ENCODE results near the gene MRTFA.
"Not testable (repeated sequence)": the region's sequence is repeated elsewhere in the genome, so short reads cannot be mapped to it uniquely, and the experiment has no call there.

The MRTFA gene

DNA sequence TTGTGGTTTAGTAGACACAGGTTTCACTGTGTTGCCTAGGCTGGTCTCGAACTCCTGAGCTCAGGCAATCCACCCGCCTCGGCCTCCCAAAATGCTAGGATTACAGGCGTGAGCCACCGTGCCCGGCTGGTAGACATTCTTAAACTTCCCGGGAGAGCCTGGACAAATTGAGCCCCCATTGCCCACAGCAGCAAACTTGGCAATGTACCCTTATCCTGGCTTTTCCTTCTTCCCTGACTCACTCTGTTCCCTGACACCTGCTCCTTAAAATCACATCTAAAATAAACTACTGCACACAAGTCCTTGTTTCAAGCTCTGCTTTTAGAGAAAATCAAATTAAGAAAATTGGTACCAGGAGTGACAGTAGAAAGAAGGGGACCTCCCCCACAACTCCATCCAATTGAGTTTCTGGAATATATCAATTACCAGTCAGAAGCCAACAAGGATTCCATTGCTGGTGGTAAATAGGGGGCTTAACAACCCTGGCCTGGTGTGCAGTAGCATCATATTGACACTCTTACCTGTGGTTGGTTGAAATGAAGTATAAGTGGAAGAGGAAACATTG, 35.4 kb upstream of the MRTFA start:
- no peak overlapping the region for H3K27ac ChIP-seq (ENCODE audit: low read depth, low read length)
- no peak overlapping the region for H3K9ac ChIP-seq (ENCODE audit: low read length)
- no peaks in the 10 kb centered on the region for H3K27me3 ChIP-seq (ENCODE audit: control insufficient read depth, insufficient read depth, low read length)
- H3K4me3 ChIP-seq (ENCODE audit: low read length): no peak overlapping the region
- no peaks in the 10 kb centered on the region for H3K4me1 ChIP-seq (ENCODE audit: control insufficient read depth, insufficient read depth, low read length)
- no peaks in the 10 kb centered on the region for H3K36me3 ChIP-seq (ENCODE audit: control insufficient read depth, insufficient read depth, low read length)

DNA sequence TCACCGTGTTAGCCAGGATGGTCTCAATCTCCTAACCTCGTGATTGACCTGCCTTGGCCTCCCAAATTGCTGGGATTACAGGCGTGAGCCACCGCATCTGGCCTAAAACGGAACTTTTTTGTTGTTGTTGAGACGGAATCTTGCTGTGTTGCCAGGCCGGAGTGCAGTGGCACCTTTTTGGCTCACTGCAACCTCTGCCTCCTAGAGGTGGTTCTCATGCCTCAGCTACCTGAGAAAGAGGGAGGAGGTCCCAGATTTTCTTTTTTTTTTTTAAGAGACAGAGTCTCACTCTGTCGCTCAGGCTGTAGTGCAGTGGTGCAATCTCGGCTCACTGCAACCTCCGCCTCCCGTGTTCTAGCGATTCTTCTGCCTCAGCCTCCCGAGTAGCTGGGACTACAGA, 34.9 kb upstream of the MRTFA start:
- Histone ChIP-seq H3K9ac (ENCODE audit: low read length) (no peak overlapping the region), H3K27ac (ENCODE audit: low read depth, low read length) (no peak overlapping the region), H3K4me3 (ENCODE audit: low read length) (no peak overlapping the region), H3K4me1 (ENCODE audit: control insufficient read depth, insufficient read depth, low read length) (peaks cover 1% of the 10 kb centered on the region), H3K36me3 (ENCODE audit: control insufficient read depth, insufficient read depth, low read length) (no peaks in the 10 kb centered on the region), H3K27me3 (ENCODE audit: control insufficient read depth, insufficient read depth, low read length) (no peaks in the 10 kb centered on the region)

DNA sequence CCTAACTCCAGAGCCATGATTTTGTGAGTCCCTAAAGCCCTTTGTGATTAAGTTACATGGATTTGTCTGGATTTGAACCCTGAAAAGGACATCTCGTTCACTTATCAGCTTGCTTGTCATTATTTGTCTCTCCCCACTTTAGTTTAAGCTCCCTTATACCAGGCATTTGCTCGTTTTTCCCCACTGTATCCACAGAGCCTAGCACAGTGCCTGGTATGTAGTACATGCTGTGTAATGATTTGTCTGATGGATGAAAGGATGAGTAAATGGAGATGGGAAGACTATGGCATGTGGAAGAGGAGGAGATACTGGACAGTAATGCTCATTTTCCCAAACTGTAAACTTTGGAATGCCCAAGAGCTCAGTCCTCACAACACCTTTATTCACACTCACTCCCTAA, 33.5 kb upstream of the MRTFA start:
- Histone ChIP-seq H3K4me1 (ENCODE audit: control insufficient read depth, insufficient read depth, low read length) (peaks cover 6% of the 10 kb centered on the region), H3K27me3 (ENCODE audit: control insufficient read depth, insufficient read depth, low read length) (no peaks in the 10 kb centered on the region), H3K4me3 (ENCODE audit: low read length) (no peak overlapping the region), H3K27ac (ENCODE audit: low read depth, low read length) (no peak overlapping the region), H3K36me3 (ENCODE audit: control insufficient read depth, insufficient read depth, low read length) (no peaks in the 10 kb centered on the region), H3K9ac (ENCODE audit: low read length) (no peak overlapping the region)

DNA sequence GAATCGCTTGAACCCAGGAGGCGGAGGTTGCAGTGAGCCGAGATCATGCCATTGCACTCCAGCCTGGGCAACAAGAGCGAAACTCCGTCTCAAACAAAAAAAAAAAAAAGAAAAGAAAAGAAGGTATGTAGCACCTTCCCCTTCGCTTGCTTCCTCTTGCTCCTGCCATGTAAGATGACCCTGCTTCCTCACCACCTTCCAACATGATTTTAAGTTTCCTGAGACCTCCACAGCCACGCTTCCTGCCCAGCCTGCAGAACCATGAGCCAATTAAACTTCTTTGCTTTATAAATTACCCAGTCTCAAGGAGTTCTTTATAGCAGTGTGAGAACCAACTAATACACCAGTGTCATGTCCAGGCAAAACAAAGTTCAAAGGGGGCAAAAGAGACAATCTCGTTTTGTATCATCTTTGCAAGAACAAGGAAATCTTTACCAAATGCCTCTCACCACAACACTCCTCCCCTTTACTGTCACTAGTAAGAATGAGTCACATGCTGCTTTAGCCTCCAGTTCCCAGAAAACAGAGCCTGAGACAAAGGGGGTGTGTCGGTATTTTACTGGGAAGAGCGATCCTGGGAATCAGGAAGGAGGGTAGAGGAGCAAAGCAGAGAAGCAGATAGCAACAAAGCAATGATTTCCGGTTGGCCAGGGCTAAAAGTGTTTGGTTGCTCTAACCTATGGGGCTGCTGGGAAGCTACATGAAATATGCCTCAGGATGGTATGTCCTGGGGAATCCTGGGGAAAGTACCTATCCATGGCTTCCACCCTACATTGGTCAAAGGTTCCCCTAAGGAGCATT, 32.3 kb upstream of the MRTFA start:
- Histone ChIP-seq H3K9ac (ENCODE audit: low read length) (no peak overlapping the region), H3K36me3 (ENCODE audit: control insufficient read depth, insufficient read depth, low read length) (no peaks in the 10 kb centered on the region), H3K27me3 (ENCODE audit: control insufficient read depth, insufficient read depth, low read length) (no peaks in the 10 kb centered on the region), H3K4me1 (ENCODE audit: control insufficient read depth, insufficient read depth, low read length) (peaks cover 8% of the 10 kb centered on the region), H3K4me3 (ENCODE audit: low read length) (no peak overlapping the region), H3K27ac (ENCODE audit: low read depth, low read length) (no peak overlapping the region)

DNA sequence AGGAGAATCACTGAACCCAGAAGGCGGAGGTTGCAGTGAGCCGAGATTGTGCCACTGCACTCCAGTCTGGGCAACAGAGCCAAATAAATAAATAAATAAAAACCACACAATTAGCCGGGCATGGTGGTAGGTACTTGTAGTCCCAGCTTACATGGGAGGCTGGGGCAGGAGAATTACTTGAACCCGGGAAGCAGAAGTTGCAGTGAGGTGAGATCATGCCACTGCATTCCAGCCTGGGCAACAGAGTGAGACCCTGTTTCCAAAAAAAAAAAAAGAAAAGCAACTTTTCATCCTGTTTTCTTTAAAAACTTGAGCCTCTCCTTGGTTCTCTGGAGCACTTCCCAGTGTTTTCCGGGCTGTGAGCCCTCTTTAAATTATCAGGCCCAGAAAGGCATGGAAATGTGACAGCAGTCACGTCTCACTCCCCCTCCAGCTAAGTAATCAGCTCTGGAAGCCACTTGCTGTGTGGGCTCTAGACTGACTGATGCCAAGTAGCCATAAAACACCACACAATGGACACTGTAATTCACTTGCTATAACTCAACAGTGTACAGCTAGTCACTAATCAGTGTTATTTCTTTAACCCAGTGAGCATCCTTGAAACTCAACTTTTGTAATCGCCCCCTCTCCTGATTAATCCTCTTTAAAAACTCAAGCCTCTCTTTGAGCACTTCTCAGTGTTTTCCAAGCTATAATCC, 29.8 kb upstream of the MRTFA start:
- Histone ChIP-seq H3K9ac (ENCODE audit: low read length) (no peak overlapping the region), H3K27ac (ENCODE audit: low read depth, low read length) (peak overlapping the region; percentile 8), H3K4me3 (ENCODE audit: low read length) (no peak overlapping the region), H3K27me3 (ENCODE audit: control insufficient read depth, insufficient read depth, low read length) (no peaks in the 10 kb centered on the region), H3K36me3 (ENCODE audit: control insufficient read depth, insufficient read depth, low read length) (no peaks in the 10 kb centered on the region), H3K4me1 (ENCODE audit: control insufficient read depth, insufficient read depth, low read length) (peaks cover 8% of the 10 kb centered on the region)

DNA sequence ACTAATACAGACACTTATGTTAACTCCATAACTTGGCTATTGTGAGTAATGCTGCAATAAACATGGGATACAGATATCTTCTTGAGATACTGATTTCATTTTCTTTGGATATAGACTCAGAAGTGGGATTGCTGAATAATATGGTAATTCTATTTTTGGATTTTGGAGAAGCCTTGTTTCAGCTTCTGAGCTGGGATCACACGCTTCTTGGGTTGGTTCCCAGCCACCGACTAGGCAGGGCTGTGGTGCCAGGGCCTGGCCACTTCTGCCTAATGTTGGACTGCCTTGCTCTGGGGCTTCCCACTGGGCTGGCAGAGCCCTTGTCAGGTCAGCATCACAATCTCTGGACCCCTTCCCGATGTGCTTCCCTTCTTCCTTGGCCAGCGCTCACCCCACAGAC, 28.8 kb upstream of the MRTFA start:
- Histone ChIP-seq H3K27me3 (ENCODE audit: control insufficient read depth, insufficient read depth, low read length) (no peaks in the 10 kb centered on the region), H3K36me3 (ENCODE audit: control insufficient read depth, insufficient read depth, low read length) (no peaks in the 10 kb centered on the region), H3K27ac (ENCODE audit: low read depth, low read length) (peak overlapping the region; percentile 70), H3K4me1 (ENCODE audit: control insufficient read depth, insufficient read depth, low read length) (peaks cover 8% of the 10 kb centered on the region), H3K9ac (ENCODE audit: low read length) (no peak overlapping the region), H3K4me3 (ENCODE audit: low read length) (peak overlapping the region; percentile 5)

DNA sequence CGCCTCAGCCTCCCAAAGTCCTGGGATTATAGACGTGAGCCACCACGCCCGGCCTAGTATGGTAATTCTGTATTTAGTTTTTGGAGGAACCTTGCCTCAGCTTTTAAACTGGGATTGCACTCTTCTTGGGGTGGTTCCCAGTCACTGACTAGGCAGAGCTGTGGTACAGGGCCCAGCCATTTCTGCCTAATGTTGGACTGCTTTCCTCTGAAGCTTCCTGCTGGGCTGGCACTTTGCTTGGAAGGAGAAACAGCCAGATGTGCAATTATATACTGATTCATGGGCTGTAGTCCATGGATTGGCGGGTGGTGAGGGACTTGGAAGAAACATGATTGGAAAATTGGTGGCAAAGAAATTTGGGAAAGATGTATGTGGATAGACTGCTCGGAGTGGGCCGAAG, 25.2 kb upstream of the MRTFA start:
- Histone ChIP-seq H3K4me1 (ENCODE audit: control insufficient read depth, insufficient read depth, low read length) (peaks cover 8% of the 10 kb centered on the region), H3K27me3 (ENCODE audit: control insufficient read depth, insufficient read depth, low read length) (no peaks in the 10 kb centered on the region), H3K4me3 (ENCODE audit: low read length) (no peak overlapping the region), H3K27ac (ENCODE audit: low read depth, low read length) (no peak overlapping the region), H3K36me3 (ENCODE audit: control insufficient read depth, insufficient read depth, low read length) (no peaks in the 10 kb centered on the region), H3K9ac (ENCODE audit: low read length) (no peak overlapping the region)

DNA sequence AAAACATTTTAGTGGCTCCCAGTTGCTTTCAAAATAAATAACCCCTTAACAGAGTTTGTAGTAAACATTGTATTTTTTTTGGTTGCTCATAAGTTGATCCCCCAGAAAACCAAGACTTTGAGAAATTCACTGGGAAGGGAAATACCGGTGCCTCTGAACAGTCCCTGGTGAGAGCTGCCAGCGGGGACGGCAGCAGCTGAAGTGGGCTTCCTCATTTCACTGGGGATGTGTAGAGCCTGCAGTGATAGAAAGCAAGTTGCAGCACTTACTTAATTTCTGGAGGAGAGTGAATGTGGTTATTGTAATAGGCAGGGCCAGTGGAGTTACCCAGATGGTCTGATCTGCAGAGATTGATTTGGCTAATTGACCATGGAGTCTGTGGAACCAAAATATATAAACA, 24.2 kb upstream of the MRTFA start:
- Histone ChIP-seq H3K9ac (ENCODE audit: low read length) (no peak overlapping the region), H3K27ac (ENCODE audit: low read depth, low read length) (no peak overlapping the region), H3K4me3 (ENCODE audit: low read length) (no peak overlapping the region), H3K27me3 (ENCODE audit: control insufficient read depth, insufficient read depth, low read length) (no peaks in the 10 kb centered on the region), H3K36me3 (ENCODE audit: control insufficient read depth, insufficient read depth, low read length) (no peaks in the 10 kb centered on the region), H3K4me1 (ENCODE audit: control insufficient read depth, insufficient read depth, low read length) (peaks cover 6% of the 10 kb centered on the region)

DNA sequence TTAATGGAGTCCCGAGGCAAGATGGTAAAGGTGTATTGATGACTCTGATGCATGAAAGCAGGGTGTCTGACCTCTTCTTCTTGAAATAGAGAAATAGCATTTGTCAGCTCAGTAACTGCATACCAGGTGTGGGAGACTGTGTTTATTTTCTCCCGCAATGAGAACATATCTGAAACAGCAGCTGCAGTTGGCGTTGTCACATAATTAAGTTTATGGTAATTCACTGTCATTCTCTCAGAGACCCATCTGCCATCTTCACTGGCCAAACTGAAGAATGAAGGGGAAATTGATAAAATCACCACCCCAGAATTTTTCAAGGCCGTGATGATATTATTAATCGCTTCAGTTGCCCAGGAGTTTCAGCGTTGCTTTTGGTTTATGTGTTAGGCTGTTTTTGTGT, 22.6 kb upstream of the MRTFA start:
- H3K27me3 ChIP-seq (ENCODE audit: control insufficient read depth, insufficient read depth, low read length): no peaks in the 10 kb centered on the region
- peaks cover 3% of the 10 kb centered on the region for H3K4me1 ChIP-seq (ENCODE audit: control insufficient read depth, insufficient read depth, low read length)
- H3K4me3 ChIP-seq (ENCODE audit: low read length): no peak overlapping the region
- H3K27ac ChIP-seq (ENCODE audit: low read depth, low read length): no peak overlapping the region
- no peaks in the 10 kb centered on the region for H3K36me3 ChIP-seq (ENCODE audit: control insufficient read depth, insufficient read depth, low read length)
- no peak overlapping the region for H3K9ac ChIP-seq (ENCODE audit: low read length)

DNA sequence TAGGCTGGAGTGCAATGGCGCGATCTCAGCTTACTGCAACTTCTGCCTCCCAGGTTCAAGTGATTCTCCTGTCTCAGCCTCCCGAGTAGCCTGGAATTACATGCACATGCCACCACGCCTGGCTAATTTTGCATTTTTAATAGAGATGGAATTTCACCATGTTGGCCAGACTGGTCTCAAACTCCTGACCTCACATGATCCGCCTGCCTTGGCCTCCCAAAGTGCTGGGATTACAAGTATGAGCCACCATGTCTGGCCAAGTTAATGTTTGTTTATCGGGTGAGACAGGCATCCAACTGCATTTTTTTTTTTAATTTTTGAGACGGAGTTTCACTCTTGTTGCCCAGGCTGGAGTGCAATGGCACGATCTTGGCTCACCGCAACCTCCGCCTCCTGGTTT, 20.1 kb upstream of the MRTFA start:
- H3K27ac ChIP-seq (ENCODE audit: low read depth, low read length); H3K4me3 ChIP-seq (ENCODE audit: low read length); H3K27me3 ChIP-seq (ENCODE audit: control insufficient read depth, insufficient read depth, low read length); H3K9ac ChIP-seq (ENCODE audit: low read length); H3K36me3 ChIP-seq (ENCODE audit: control insufficient read depth, insufficient read depth, low read length): not testable (repeated sequence)
- peaks cover 11% of the 10 kb centered on the region for H3K4me1 ChIP-seq (ENCODE audit: control insufficient read depth, insufficient read depth, low read length)

DNA sequence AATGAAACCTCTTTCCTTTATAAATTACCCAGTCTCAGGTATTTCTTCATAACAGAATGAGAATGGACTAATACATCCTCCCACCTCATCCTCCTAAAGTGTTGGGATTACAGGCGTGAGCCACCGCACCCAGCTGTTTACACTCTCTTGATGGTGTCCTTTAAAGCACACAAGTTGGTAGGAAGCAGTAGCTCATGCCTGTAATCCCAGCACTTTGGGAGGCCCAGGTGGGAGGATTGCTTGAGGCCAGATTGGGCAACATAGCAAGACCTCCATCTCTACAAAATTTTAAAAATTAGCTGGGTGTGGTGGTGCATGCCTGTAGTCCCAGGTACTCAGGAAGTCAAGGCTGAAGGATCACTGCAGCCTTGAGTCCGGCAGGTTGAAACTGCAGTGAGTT, 19.4 kb upstream of the MRTFA start:
- not testable (repeated sequence) for H3K27ac ChIP-seq (ENCODE audit: low read depth, low read length); H3K9ac ChIP-seq (ENCODE audit: low read length); H3K36me3 ChIP-seq (ENCODE audit: control insufficient read depth, insufficient read depth, low read length); H3K4me3 ChIP-seq (ENCODE audit: low read length); H3K27me3 ChIP-seq (ENCODE audit: control insufficient read depth, insufficient read depth, low read length)
- peaks cover 17% of the 10 kb centered on the region for H3K4me1 ChIP-seq (ENCODE audit: control insufficient read depth, insufficient read depth, low read length)

DNA sequence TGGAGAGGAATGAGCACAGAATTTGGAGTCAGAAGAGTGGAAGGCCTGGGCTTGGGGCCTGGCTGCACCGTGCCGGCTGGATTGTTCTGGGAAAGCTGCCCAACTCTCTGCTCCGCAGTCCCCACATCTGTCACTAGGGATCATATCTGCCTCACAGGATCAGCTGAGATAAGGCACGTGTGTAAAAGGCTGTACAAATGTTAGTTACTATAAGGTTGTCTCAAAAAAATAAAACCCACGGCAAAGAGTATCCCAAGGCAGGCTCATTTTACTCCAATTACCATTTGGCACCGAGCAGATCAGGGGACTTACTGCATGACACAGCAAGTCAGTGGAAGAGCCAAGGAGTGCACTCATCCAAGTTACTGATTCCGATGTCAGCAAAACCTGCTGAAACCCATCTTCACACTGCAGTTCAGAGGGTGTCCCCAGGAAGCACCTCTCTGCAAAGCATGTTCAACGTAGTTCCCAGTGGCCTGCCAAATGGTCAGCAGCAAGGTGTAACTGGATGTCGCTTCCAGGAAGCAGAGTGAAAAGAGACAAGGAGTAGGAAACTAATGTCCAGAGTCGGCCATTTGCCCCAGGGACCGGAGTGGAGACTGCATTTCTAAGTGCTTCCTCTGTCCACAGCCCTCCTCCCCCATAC, 18.1 kb upstream of the MRTFA start:
- no peak overlapping the region for H3K9ac ChIP-seq (ENCODE audit: low read length)
- peaks cover 17% of the 10 kb centered on the region for H3K4me1 ChIP-seq (ENCODE audit: control insufficient read depth, insufficient read depth, low read length)
- H3K27me3 ChIP-seq (ENCODE audit: control insufficient read depth, insufficient read depth, low read length): no peaks in the 10 kb centered on the region
- peak overlapping the region; percentile 25 for H3K27ac ChIP-seq (ENCODE audit: low read depth, low read length)
- no peaks in the 10 kb centered on the region for H3K36me3 ChIP-seq (ENCODE audit: control insufficient read depth, insufficient read depth, low read length)
- H3K4me3 ChIP-seq (ENCODE audit: low read length): no peak overlapping the region

Data from rectal smooth muscle tissue (tissue), 1 donor.